Lower lobe of right lung (tissue), 2 donors: Measurements from ENCODE around the gene SCGB1D1. TPM values are rescaled to one million over a fixed set of nuclear protein-coding genes. Genes with fewer than 3 reads are reported as not detected.

Source experiments
- ATAC-seq, 2 donors: fragments of 200-7000 bp; cut with Tn5 transposase; one replicate each; pipeline ENCODE4 v1.9.1; 2020 to 2022; ENCODE audit warnings: mild to moderate bottlenecking in 2 of 2, moderate library complexity in 2 of 2
- DNase-seq: peaks from one replicate; pipeline ENCODE4 v3.0.0-alpha.2; 2020
- H3K27ac ChIP-seq: fragments of 200-600 bp; one replicate; pipeline ENCODE4 v1.8.0; 2022
- H3K27me3 ChIP-seq: fragments of 200-600 bp; one replicate; pipeline ENCODE4 v1.8.0; 2022; ENCODE audit warnings: low read depth
- H3K36me3 ChIP-seq: fragments of 200-600 bp; one replicate; pipeline ENCODE4 v1.8.0; 2022; ENCODE audit warnings: mild to moderate bottlenecking
- H3K4me1 ChIP-seq: fragments of 200-600 bp; one replicate; pipeline ENCODE4 v1.8.0; 2022
- H3K4me3 ChIP-seq: fragments of 200-600 bp; one replicate; pipeline ENCODE4 v1.8.0; 2022; ENCODE audit warnings: mild to moderate bottlenecking
- H3K9me3 ChIP-seq: fragments of 200-600 bp; one replicate; pipeline ENCODE4 v1.8.0; 2022
- intact Hi-C: fragments of 100-400 bp; cut with DNase I; formaldehyde crosslinking; loops from one replicate; pipeline ENCODE4 v1.11.0; 2022
- long read RNA-seq: library from polyadenylated mRNA; unstranded; transcript quantifications from one replicate; pipeline ENCODE4 v2.0.0, GENCODE V29; 2021
- total RNA-seq: library from RNA; stranded (reverse); fragmentation: NEBNext Ultra II Directional; extraction: Animal tissue kit (Norgen Biotek cat#: 25700); gene quantifications from one replicate; pipeline ENCODE4 v1.2.1, GENCODE V29; 2021
- TF ChIP-seq, protein P1 (sequence below): fragments of 200-600 bp; IDR thresholded peaks from one replicate; pipeline ENCODE4 v1.8.0; 2022; ENCODE audit warnings: antibody characterized with exemption, mild to moderate bottlenecking
- donor health status: DM: no; HTN: yes; CAD: no; lungs with severe emphysema.

The SCGB1D1 gene, protein sequence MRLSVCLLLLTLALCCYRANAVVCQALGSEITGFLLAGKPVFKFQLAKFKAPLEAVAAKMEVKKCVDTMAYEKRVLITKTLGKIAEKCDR
- not detected for total RNA-seq
- long read RNA-seq: 0 reads

DNA sequence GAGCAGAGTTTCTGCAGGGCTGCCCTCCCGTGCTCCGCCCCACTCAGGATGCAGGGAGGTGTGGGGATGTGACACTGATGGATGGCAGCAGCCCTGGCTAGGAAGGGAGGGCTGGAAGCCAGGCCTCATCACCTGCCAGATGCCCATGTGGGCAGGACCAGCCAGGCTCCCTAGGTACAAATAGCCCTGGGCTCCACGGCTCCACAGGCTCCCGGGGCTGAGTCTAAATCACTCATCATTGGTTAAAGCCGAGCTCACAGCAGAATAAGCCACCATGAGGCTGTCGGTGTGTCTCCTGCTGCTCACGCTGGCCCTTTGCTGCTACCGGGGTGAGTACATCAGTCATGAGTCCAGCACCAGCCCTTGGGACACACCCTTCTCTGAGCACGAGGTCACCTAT is at the start of gene SCGB1D1:
Gene SCGB1D1, plus strand, starts transcription at position 206 of the 400 bp plus-strand sequence. Its CDS starts 69 bp downstream, at position 275.
- DNase-seq: no peak
- H3K27me3 ChIP-seq: peaks cover 32% of the 10 kb centered on the region

DNA sequence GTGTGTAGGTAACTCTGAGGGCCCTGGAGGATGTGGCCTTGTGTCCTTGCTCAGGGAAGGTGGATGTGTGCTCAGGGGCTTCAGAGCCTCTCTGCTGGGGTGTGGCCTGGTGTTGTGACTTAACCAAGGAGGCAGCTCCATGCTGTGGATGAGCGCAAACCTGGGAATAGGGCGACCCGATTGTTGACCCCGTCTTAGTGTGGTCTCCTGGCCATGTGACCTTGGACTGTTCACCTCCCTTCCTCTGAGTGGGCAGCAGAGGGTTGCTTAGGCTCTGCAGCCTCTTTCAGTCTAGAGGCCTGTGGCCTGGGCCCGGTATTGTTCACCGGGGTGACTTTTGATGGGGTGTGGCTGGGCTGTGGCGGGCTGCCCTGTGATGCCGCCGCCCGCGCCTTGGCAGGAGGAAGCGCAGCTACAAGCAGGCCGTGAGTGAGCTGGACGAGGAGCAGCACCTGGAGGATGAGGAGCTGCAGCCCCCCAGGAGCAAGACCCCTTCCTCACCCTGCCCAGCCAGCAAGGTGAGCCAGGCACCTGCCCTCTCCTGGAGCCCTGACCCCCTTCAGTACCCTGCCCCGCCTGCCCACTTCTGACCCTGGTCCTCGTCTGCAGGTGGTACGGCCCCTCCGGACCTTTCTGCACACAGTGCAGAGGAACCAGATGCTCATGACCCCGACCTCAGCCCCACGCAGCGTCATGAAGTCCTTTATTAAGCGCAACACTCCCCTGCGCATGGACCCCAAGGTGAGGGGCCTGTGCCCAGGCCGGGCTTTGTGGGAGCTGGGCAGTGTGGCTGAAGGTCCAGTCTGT is 49.5 kb upstream of the SCGB1D1 start:
- intact Hi-C loops: no loop called here
- DNase-seq (no peak), ATAC-seq (no peak)
- Histone ChIP-seq H3K9me3 (no peaks in the 10 kb centered on the region), H3K27me3 (no peaks in the 10 kb centered on the region), H3K36me3 (peaks cover 76% of the 10 kb centered on the region), H3K4me3 (no peak overlapping the region), H3K4me1 (no peaks in the 10 kb centered on the region), H3K27ac (no peak overlapping the region)
- TF ChIP-seq, protein P1, sequence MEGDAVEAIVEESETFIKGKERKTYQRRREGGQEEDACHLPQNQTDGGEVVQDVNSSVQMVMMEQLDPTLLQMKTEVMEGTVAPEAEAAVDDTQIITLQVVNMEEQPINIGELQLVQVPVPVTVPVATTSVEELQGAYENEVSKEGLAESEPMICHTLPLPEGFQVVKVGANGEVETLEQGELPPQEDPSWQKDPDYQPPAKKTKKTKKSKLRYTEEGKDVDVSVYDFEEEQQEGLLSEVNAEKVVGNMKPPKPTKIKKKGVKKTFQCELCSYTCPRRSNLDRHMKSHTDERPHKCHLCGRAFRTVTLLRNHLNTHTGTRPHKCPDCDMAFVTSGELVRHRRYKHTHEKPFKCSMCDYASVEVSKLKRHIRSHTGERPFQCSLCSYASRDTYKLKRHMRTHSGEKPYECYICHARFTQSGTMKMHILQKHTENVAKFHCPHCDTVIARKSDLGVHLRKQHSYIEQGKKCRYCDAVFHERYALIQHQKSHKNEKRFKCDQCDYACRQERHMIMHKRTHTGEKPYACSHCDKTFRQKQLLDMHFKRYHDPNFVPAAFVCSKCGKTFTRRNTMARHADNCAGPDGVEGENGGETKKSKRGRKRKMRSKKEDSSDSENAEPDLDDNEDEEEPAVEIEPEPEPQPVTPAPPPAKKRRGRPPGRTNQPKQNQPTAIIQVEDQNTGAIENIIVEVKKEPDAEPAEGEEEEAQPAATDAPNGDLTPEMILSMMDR: no peak

More for the DNA sequence above, at the start of gene SCGB1D1:
- H3K4me1 ChIP-seq: no peaks in the 10 kb centered on the region
- no peaks in the 10 kb centered on the region for H3K9me3 ChIP-seq
- no peak within 1 kb of the TSS for H3K4me3 ChIP-seq
- H3K27ac ChIP-seq: no peak within 1 kb of the TSS
- TF ChIP-seq, protein P1: no peak
- intact Hi-C loops: no loop called here
- H3K36me3 ChIP-seq: no peaks in the 10 kb centered on the region
- ATAC-seq: no peak

DNA sequence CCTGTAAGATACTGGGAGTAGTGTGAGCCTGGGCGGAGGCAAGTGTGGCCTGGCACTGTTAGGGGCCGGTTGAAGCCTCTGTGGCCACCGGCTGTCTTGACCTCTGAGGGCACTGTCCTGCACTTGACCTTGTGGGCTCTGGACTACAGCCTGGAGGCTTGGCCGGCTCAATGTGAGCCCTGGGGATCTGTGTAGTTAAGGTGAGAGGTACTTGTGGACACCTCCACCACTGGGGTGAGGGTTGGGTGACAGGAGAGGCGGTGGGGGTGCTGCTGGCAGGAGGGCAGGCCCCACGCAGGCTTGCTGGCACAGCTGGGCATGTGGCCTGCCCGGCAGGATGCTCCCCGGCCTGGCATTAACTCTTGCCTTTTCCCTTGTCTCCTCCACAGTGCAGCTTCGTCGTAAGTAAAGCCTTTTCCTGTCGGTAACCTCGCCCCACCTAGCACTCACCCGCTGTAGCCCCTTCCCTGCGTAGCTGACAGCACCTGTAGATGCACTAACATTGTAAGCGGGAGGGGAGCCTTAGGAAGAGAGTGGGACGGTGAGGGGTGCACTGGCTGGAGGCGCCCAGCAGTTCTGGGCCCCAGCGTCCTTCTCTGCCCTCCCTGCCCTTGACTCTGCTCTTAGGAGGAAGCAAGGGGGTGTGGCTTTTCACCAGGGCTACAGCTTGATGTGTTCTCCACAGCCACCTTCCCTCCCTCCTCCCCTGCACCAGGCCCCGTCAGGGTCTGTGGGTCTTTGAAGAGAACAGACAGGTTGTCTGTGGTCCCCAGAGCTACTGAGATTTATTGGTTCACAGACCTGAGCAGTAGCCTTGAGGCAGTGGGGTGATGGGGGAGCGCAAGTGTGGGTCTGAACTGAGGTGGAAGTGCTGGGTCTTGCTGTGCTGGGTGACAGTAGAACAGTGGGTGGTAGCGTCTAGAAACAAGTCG is 48.6 kb upstream of the SCGB1D1 start:
- Histone ChIP-seq H3K36me3 (peaks cover 84% of the 10 kb centered on the region), H3K4me1 (no peaks in the 10 kb centered on the region), H3K27ac (no peak overlapping the region), H3K4me3 (no peak overlapping the region), H3K27me3 (no peaks in the 10 kb centered on the region), H3K9me3 (no peaks in the 10 kb centered on the region)
- ATAC-seq (no peak), DNase-seq (no peak)
- intact Hi-C loops: no loop called here
- TF ChIP-seq, protein P1: no peak

DNA sequence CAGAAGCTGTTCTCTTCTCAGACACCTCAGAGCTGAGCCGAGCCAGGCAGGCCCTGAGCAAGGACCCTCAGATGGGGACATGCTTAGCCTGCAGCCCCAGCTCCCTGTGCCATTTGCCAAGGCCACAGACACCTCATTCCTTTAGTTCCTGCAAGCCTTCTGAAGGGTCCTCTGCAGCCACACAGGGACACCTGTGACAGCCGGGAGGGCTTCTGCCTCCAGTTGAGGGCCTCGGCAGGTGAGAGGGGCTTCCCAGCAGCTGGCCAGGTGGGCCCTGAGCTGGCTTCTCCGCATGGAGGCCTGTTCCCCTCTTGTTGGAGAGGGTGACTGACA is 48.0 kb upstream of the SCGB1D1 start:
- H3K27me3 ChIP-seq: no peaks in the 10 kb centered on the region
- TF ChIP-seq, protein P1: no peak
- H3K9me3 ChIP-seq: no peaks in the 10 kb centered on the region
- no peak overlapping the region for H3K27ac ChIP-seq
- H3K4me1 ChIP-seq: no peaks in the 10 kb centered on the region
- intact Hi-C loops: no loop called here
- H3K4me3 ChIP-seq: no peak overlapping the region
- H3K36me3 ChIP-seq: peaks cover 90% of the 10 kb centered on the region
- DNase-seq (no peak), ATAC-seq (no peak)

DNA sequence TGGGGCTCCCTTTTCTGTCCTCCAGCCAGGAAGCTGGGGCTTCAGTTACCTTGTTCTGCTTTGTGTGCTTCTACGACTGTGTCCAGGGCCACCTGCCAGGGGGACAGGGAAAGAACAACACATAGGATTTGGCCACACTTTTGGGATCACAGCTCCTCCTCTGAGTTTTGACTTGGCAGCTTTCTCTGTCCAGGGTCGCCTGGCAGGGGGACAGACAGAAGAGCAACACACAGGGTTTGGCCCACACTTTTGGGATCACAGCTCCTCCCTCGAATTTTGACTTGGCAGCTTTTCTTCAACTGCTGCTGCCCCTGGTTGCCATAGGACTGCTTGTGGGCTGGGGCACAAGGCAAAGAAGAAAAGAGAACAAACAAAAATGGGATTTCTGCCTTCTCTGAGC is 47.1 kb upstream of the SCGB1D1 start:
- no peaks in the 10 kb centered on the region for H3K4me1 ChIP-seq
- TF ChIP-seq, protein P1: no peak
- H3K36me3 ChIP-seq: peaks cover 92% of the 10 kb centered on the region
- H3K27me3 ChIP-seq: no peaks in the 10 kb centered on the region
- no peaks in the 10 kb centered on the region for H3K9me3 ChIP-seq
- peak overlapping the region; percentile 21 for H3K27ac ChIP-seq
- intact Hi-C loops: no loop called here
- peak; percentile 45 for DNase-seq
- peak in 1 of 2 donors; percentile 56 for ATAC-seq
- no peak overlapping the region for H3K4me3 ChIP-seq
